HEK293 (cell line): ENCODE results near the gene RNF34.

Source experiments
- EGR2 ChIP-seq: fragments of 450-650 bp; formaldehyde crosslinking; IDR thresholded peaks from 2 replicates; pipeline ENCODE4 v1.5.1; 2016; ENCODE audit warnings: low read depth, missing biosample characterization, missing genetic modification characterization
- HOXC10 ChIP-seq: sonication (generic); formaldehyde crosslinking; IDR thresholded peaks from 2 replicates; pipeline ENCODE4 v1.8.1; 2023; ENCODE audit warnings: mild to moderate bottlenecking, missing genetic modification reagents
- KLF1 ChIP-seq: fragments of 450-650 bp; formaldehyde crosslinking; IDR thresholded peaks from 2 replicates; pipeline ENCODE4 v1.5.1; 2016; ENCODE audit warnings: missing biosample characterization, missing genetic modification characterization
- MEIS1 ChIP-seq: sonication (generic); formaldehyde crosslinking; IDR thresholded peaks from 2 replicates; pipeline ENCODE4 v1.8.1; 2022; ENCODE audit warnings: missing genetic modification reagents, mild to moderate bottlenecking, borderline replicate concordance
- PRDM1 ChIP-seq: fragments of 450-650 bp; formaldehyde crosslinking; IDR thresholded peaks from 2 replicates; pipeline ENCODE4; 2016; ENCODE audit warnings: missing biosample characterization, missing genetic modification characterization
- REPIN1 ChIP-seq: fragments of 450-650 bp; formaldehyde crosslinking; IDR thresholded peaks from 2 replicates; pipeline ENCODE4 v1.5.1; 2017; ENCODE audit warnings: missing biosample characterization, missing genetic modification characterization, low read depth
- SCRT2 ChIP-seq: fragments of 450-650 bp; formaldehyde crosslinking; IDR thresholded peaks from 2 replicates; pipeline ENCODE4 v1.5.1; 2016; ENCODE audit warnings: missing biosample characterization, missing genetic modification characterization
- SP2 ChIP-seq: fragments of 450-650 bp; formaldehyde crosslinking; IDR thresholded peaks from 2 replicates; pipeline ENCODE4 v1.5.1; 2016; ENCODE audit warnings: missing biosample characterization, missing genetic modification characterization
- SP3 ChIP-seq: fragments of 450-650 bp; formaldehyde crosslinking; IDR thresholded peaks from 2 replicates; pipeline ENCODE4 v1.5.1; 2016; ENCODE audit warnings: missing biosample characterization, missing genetic modification characterization
- ZBTB48 ChIP-seq: fragments of 450-650 bp; formaldehyde crosslinking; IDR thresholded peaks from 2 replicates; pipeline ENCODE4 v1.5.1; 2016; ENCODE audit warnings: missing biosample characterization, missing genetic modification characterization
- ZFHX2 ChIP-seq: fragments of 450-650 bp; formaldehyde crosslinking; conservative IDR thresholded peaks from 2 replicates; pipeline ENCODE4 v1.5.1; 2016; ENCODE audit warnings: missing biosample characterization, missing genetic modification characterization
- ZIC2 ChIP-seq: fragments of 450-650 bp; formaldehyde crosslinking; IDR thresholded peaks from 2 replicates; pipeline ENCODE4 v1.5.1; 2016; ENCODE audit warnings: missing biosample characterization, missing genetic modification characterization
- ZNF112 ChIP-seq: fragments of 450-650 bp; formaldehyde crosslinking; IDR thresholded peaks from 2 replicates; pipeline ENCODE4 v1.5.0; 2017; ENCODE audit warnings: missing biosample characterization, missing genetic modification characterization
- ZNF146 ChIP-seq: fragments of 450-650 bp; formaldehyde crosslinking; IDR thresholded peaks from 2 replicates; pipeline ENCODE4 v1.5.1; 2016; ENCODE audit warnings: missing biosample characterization, missing genetic modification characterization
- ZNF2 ChIP-seq: fragments of 450-650 bp; formaldehyde crosslinking; IDR thresholded peaks from 2 replicates; pipeline ENCODE4 v1.5.1; 2016; ENCODE audit warnings: missing biosample characterization, missing genetic modification characterization
- ZNF202 ChIP-seq: fragments of 450-650 bp; formaldehyde crosslinking; IDR thresholded peaks from 2 replicates; pipeline ENCODE4 v1.5.1; 2016; ENCODE audit warnings: missing biosample characterization, missing genetic modification characterization, borderline replicate concordance
- ZNF223 ChIP-seq: fragments of 450-650 bp; formaldehyde crosslinking; IDR thresholded peaks from 2 replicates; pipeline ENCODE4 v1.5.1; 2016; ENCODE audit warnings: missing biosample characterization, missing genetic modification characterization
- ZNF266 ChIP-seq: fragments of 450-650 bp; formaldehyde crosslinking; IDR thresholded peaks from 2 replicates; pipeline ENCODE4 v1.5.1; 2016; ENCODE audit warnings: missing biosample characterization, missing genetic modification characterization, low read depth
- ZNF274 ChIP-seq, 2 experiments: fragments of 200-500 bp in 1 of 2; fragments of 450-650 bp in 1 of 2; sonication (Bioruptor generic) in 1 of 2; formaldehyde crosslinking in 1 of 2; IDR thresholded peaks; 2 replicates each; pipeline versions ENCODE4 v1.5.1 to v1.6.1; 2014 to 2016; ENCODE audit warnings: borderline replicate concordance in 1 of 2, inconsistent platforms in 1 of 2, low read length in 1 of 2, missing biosample characterization in 1 of 2, missing genetic modification characterization in 1 of 2
- ZNF404 ChIP-seq: fragments of 450-650 bp; formaldehyde crosslinking; IDR thresholded peaks from 2 replicates; pipeline ENCODE4 v1.5.1; 2017; ENCODE audit warnings: missing biosample characterization, missing genetic modification characterization
- ZNF473 ChIP-seq: fragments of 450-650 bp; formaldehyde crosslinking; IDR thresholded peaks from 2 replicates; pipeline ENCODE4 v1.5.1; 2017; ENCODE audit warnings: missing biosample characterization, missing genetic modification characterization
- ZNF529 ChIP-seq: fragments of 450-650 bp; formaldehyde crosslinking; IDR thresholded peaks from 2 replicates; pipeline ENCODE4 v1.5.1; 2017; ENCODE audit warnings: missing genetic modification characterization, missing biosample characterization; ENCODE audit not compliant: insufficient replicate concordance
- ZNF555 ChIP-seq: fragments of 450-650 bp; formaldehyde crosslinking; conservative IDR thresholded peaks from 2 replicates; pipeline ENCODE4 v1.5.1; 2017; ENCODE audit warnings: missing biosample characterization, mild to moderate bottlenecking, missing genetic modification characterization, inconsistent platforms
- ZNF600 ChIP-seq: fragments of 450-650 bp; formaldehyde crosslinking; IDR thresholded peaks from 2 replicates; pipeline ENCODE4 v1.5.1; 2016; ENCODE audit warnings: missing biosample characterization, missing genetic modification characterization
- ZNF621 ChIP-seq: fragments of 450-650 bp; formaldehyde crosslinking; IDR thresholded peaks from 2 replicates; pipeline ENCODE4 v1.5.1; 2017; ENCODE audit warnings: missing biosample characterization, missing genetic modification characterization
- ZNF624 ChIP-seq: fragments of 450-650 bp; formaldehyde crosslinking; IDR thresholded peaks from 2 replicates; pipeline ENCODE4 v1.5.1; 2017; ENCODE audit warnings: missing biosample characterization, missing genetic modification characterization
- ZNF654 ChIP-seq: fragments of 450-650 bp; formaldehyde crosslinking; IDR thresholded peaks from 2 replicates; pipeline ENCODE4 v1.5.1; 2016; ENCODE audit warnings: low read depth, missing biosample characterization, missing genetic modification characterization
- ZNF660 ChIP-seq: fragments of 450-650 bp; IDR thresholded peaks from 2 replicates; pipeline ENCODE4 v1.5.1; 2018; ENCODE audit warnings: missing biosample characterization, mild to moderate bottlenecking, missing genetic modification characterization
- ZNF664 ChIP-seq: fragments of 450-650 bp; formaldehyde crosslinking; IDR thresholded peaks from 2 replicates; pipeline ENCODE4 v1.5.1; 2016; ENCODE audit warnings: missing biosample characterization, missing genetic modification characterization
- ZNF76 ChIP-seq: fragments of 450-650 bp; formaldehyde crosslinking; IDR thresholded peaks from 2 replicates; pipeline ENCODE4; 2016; ENCODE audit warnings: low read depth, missing biosample characterization, missing genetic modification characterization, borderline replicate concordance
- ZNF768 ChIP-seq: fragments of 450-650 bp; formaldehyde crosslinking; IDR thresholded peaks from 2 replicates; pipeline ENCODE4 v1.5.1; 2018; ENCODE audit warnings: missing biosample characterization, mild to moderate bottlenecking, missing genetic modification characterization
- TF ChIP-seq, protein P1 (sequence below): fragments of 450-650 bp; formaldehyde crosslinking; IDR thresholded peaks from 2 replicates; pipeline ENCODE4 v1.5.1; 2017; ENCODE audit warnings: missing biosample characterization, missing genetic modification characterization
- TF ChIP-seq, protein P2 (sequence below): sonication (generic); formaldehyde crosslinking; IDR thresholded peaks from 2 replicates; pipeline ENCODE4 v1.8.1; 2022; ENCODE audit warnings: mild to moderate bottlenecking, moderate library complexity, missing genetic modification reagents
- TF ChIP-seq, protein P3 (sequence below): fragments of 450-650 bp; formaldehyde crosslinking; IDR thresholded peaks from 2 replicates; pipeline ENCODE4 v1.5.1; 2017; ENCODE audit warnings: missing biosample characterization, missing genetic modification characterization
- TF ChIP-seq, protein P4 (sequence below): fragments of 450-650 bp; formaldehyde crosslinking; IDR thresholded peaks from 2 replicates; pipeline ENCODE4 v1.5.1; 2017; ENCODE audit warnings: missing biosample characterization, missing genetic modification characterization

Gene RNF34

DNA sequence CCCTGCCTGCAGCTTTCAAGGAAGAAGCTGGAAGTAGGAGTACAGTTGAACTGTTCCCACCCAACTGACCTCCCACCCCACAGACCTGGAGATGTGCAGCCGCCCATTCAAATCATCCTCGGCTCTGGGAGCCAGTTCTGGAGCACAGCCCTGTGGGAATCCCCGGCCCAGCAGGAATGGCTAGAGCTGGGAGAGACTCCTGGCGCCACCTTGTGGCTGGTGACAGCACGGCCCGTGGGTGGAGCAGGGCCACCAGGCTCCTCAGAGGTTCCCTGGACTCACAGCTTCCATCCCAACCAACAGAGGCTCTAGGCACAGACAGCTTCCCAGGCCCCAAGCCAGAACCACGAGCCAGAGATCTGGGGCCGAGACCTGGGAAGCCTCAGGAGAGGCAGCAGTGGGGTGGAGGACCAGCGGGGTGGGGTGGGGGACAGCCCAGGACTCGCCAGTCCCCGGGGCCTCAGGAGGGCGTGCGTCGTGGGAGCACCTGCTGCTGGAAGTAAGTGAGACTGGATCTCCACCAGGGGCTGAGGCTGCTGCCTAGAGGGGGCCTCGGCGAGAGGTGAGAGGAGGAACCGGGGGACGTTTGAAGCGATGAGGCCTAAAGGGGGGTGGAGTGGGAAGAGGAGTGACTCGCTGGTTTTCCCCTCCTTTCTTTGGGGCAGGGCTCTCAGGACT, 43.4 kb downstream of the RNF34 start (continued):
- TF ChIP-seq ZNF529 (tag by site-specific recombination) (no peak), ZNF621 (tag by site-specific recombination) (no peak), MEIS1 (no peak), ZNF473 (tag by site-specific recombination) (no peak), SCRT2 (no peak), ZNF223 (no peak), ZNF404 (tag by site-specific recombination) (no peak), ZNF624 (tag by site-specific recombination) (no peak), SP2 (tag by site-specific recombination) (no peak), ZNF664 (tag by site-specific recombination) (no peak), ZNF112 (tag by site-specific recombination) (no peak), ZNF146 (tag by site-specific recombination) (no peak), ZNF768 (no peak), ZNF266 (tag by site-specific recombination) (no peak), HOXC10 (CRISPR knock-in tag) (no peak), SP3 (no peak), ZNF600 (peak; percentile 53; the same call in 1 of the 2 replicates), ZFHX2 (tag by site-specific recombination) (peak; percentile 77), ZIC2 (peak; percentile 70), PRDM1 (no peak), ZNF654 (tag by site-specific recombination) (peak; percentile 88), REPIN1 (tag by site-specific recombination) (no peak), ZNF274 (IDR thresholded peaks at IDR 0.05; ENCODE audit: low read length) (no peak), ZNF274 (tag by site-specific recombination; IDR thresholded peaks at IDR 0.05; ENCODE audit: borderline replicate concordance) (no peak), ZNF2 (peak; percentile 62; the same call in 1 of the 2 replicates), ZNF76 (tag by site-specific recombination) (peak; percentile 34; the same call in 1 of the 2 replicates), ZNF202 (tag by site-specific recombination) (no peak), ZNF555 (tag by site-specific recombination) (no peak), KLF1 (tag by site-specific recombination) (no peak), ZNF660 (0 out of 2 replicates have a peak, but pooled peaks have one; percentile 28), EGR2 (tag by site-specific recombination) (peak; percentile 47), ZBTB48 (tag by site-specific recombination) (no peak)
- TF ChIP-seq, protein P1, sequence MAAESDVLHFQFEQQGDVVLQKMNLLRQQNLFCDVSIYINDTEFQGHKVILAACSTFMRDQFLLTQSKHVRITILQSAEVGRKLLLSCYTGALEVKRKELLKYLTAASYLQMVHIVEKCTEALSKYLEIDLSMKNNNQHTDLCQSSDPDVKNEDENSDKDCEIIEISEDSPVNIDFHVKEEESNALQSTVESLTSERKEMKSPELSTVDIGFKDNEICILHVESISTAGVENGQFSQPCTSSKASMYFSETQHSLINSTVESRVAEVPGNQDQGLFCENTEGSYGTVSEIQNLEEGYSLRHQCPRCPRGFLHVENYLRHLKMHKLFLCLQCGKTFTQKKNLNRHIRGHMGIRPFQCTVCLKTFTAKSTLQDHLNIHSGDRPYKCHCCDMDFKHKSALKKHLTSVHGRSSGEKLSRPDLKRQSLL (tag by site-specific recombination), result peak; percentile 76
- TF ChIP-seq, protein P2, sequence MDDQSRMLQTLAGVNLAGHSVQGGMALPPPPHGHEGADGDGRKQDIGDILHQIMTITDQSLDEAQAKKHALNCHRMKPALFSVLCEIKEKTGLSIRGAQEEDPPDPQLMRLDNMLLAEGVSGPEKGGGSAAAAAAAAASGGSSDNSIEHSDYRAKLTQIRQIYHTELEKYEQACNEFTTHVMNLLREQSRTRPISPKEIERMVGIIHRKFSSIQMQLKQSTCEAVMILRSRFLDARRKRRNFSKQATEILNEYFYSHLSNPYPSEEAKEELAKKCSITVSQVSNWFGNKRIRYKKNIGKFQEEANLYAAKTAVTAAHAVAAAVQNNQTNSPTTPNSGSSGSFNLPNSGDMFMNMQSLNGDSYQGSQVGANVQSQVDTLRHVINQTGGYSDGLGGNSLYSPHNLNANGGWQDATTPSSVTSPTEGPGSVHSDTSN, result no peak
- TF ChIP-seq, protein P3, sequence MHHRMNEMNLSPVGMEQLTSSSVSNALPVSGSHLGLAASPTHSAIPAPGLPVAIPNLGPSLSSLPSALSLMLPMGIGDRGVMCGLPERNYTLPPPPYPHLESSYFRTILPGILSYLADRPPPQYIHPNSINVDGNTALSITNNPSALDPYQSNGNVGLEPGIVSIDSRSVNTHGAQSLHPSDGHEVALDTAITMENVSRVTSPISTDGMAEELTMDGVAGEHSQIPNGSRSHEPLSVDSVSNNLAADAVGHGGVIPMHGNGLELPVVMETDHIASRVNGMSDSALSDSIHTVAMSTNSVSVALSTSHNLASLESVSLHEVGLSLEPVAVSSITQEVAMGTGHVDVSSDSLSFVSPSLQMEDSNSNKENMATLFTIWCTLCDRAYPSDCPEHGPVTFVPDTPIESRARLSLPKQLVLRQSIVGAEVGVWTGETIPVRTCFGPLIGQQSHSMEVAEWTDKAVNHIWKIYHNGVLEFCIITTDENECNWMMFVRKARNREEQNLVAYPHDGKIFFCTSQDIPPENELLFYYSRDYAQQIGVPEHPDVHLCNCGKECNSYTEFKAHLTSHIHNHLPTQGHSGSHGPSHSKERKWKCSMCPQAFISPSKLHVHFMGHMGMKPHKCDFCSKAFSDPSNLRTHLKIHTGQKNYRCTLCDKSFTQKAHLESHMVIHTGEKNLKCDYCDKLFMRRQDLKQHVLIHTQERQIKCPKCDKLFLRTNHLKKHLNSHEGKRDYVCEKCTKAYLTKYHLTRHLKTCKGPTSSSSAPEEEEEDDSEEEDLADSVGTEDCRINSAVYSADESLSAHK (tag by site-specific recombination), result no peak
- TF ChIP-seq, protein P4, sequence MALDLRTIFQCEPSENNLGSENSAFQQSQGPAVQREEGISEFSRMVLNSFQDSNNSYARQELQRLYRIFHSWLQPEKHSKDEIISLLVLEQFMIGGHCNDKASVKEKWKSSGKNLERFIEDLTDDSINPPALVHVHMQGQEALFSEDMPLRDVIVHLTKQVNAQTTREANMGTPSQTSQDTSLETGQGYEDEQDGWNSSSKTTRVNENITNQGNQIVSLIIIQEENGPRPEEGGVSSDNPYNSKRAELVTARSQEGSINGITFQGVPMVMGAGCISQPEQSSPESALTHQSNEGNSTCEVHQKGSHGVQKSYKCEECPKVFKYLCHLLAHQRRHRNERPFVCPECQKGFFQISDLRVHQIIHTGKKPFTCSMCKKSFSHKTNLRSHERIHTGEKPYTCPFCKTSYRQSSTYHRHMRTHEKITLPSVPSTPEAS (tag by site-specific recombination), result no peak
